ENCODE data around the gene DHX9. TPM values are rescaled to one million over a fixed set of nuclear protein-coding genes. Genes with fewer than 3 reads are reported as not detected.

Gene DHX9
- total RNA-seq, 8 experiments from 2014 or later = 116 to 327 (median 147) TPM

DNA sequence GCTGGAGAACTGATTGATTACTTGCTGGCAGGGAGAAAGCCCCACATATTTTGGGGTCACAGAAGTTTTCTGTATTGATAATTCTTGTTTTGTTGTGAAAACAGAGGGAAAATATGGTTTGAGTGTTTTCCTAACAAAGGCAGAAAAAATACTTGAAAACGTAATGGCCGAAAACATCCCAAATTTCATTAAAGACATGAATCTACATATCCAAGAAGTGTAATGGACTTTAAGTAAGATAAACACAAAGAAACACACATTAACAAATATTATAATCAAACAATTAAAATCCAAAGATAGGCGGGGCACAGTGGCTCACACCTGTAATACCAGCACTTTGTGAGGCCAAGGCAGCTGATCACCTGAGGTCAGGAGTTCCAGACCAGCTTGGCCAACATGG lies 74.3 kb downstream of the DHX9 start:
- in situ Hi-C loops (cut with MboI; ENCODE audit: low pct_unique_long_range_greater_than_20kb in 2 of 9, low sequenced_read_pairs in 9 of 9, unreplicated experiment in 9 of 9) = no loop called here
- Histone ChIP-seq H3K27ac (no peak overlapping the region), H3K4me3 (no peak overlapping the region), H3K4me1 (replicated peaks in 1 of 2) (no peaks in the 10 kb centered on the region)
- ATAC-seq (replicated peaks in 6 of 8) = no peak
- WGBS, 10 experiments = 81 to 100% (median 92%) methylated on average over 2 to 3 of the region's 3 CpGs; no CpG with 5 or more reads in 1 of the 10 experiments

DNA sequence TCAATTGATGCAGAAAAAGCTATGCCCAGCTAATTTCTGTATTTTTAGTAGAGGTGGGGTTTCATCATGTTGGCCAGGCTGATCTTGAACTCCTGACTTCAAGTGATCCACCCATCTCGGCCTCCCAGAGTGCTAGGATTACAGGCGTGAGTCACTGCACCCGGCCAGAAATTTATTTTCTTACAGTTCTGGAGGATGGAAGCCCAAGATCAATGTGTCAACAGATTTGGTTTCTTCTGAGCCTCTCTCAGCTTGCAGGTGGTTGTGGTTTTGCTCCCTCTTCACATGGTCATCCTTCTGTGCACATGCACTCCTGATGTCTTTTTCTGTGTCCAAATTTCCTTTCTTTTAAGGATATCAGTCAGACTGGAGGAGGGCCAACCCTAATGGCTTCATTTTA lies 78.2 kb downstream of the DHX9 start:
- Histone ChIP-seq H3K27ac (no peak overlapping the region), H3K4me3 (no peak overlapping the region), H3K4me1 (replicated peaks in 1 of 2) (no peaks in the 10 kb centered on the region)
- 20 to 100% (median 81%) methylated on average over 1 to 3 of the region's 3 CpGs; no CpG with 5 or more reads in 2 of the 10 experiments for WGBS, 10 experiments
- ATAC-seq (replicated peaks in 6 of 8) = peak in 2 of 8 experiments; percentile 52 to 54
- in situ Hi-C loops (cut with MboI; ENCODE audit: low pct_unique_long_range_greater_than_20kb in 2 of 9, low sequenced_read_pairs in 9 of 9, unreplicated experiment in 9 of 9) = no loop called here

DNA sequence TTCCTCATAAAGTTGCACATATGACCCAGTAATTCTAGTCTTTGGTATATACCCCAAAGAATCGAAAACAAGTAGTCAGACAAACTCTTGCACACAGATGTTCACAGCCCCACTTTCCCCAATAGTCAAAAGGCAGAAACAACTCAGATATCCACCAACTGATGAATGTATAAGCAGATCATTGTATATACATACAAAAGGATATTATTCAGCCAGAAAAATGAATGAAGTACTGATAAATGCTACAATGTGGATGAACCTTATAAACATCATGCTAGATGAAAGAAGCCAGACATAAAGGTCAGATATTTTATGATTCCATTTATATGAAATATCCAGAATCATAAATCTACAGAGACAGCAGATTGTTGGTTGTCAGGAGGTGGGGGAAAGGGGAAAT lies 86.5 kb downstream of the DHX9 start:
- ATAC-seq (replicated peaks in 6 of 8) = no peak
- WGBS, 10 experiments = 0 to 80% (median 56%) methylated on average over 1 of the region's 1 CpG; no CpG with 5 or more reads in 1 of the 10 experiments
- Histone ChIP-seq H3K4me3 (no peak overlapping the region), H3K27ac (no peak overlapping the region), H3K4me1 (replicated peaks in 1 of 2) (no peaks in the 10 kb centered on the region)
- in situ Hi-C loops (cut with MboI; ENCODE audit: low pct_unique_long_range_greater_than_20kb in 2 of 9, low sequenced_read_pairs in 9 of 9, unreplicated experiment in 9 of 9) = no loop called here

DNA sequence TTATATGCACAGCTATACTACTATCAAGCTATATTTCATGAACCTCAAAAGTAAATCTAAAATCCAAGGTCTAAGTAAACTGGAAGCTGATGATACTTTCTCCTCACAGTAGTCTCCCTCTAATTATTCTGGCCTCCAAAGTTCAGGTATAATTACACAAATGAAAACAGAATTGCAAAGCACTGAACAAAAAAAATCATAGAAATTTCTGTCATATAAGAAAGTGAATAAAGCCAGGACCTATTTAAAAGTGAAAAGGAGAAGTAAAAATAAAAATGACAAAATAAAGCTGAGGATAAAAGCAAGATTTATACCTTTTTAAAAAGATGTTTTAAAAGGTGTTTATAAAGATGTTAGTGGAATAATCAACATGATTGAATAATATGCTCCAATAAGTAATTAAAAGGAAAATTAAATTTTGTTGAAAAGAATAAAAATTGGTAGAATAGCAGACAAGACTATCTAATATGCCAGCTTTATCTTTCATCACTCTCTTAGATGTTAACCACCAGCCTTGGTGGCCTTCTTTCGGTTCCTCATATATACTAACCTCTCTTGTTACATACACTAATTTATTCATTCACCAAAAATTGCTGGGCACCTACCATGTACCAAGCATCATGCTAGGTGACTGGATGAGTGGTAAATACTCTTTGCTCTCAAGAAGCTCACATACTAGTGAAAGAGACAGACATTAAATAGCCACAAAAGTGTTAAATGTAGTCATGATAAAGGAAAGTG lies 88.7 kb downstream of the DHX9 start:
- H3K27ac ChIP-seq = no peak overlapping the region
- WGBS, 10 experiments = 50 to 100% (median 80%) methylated on average over 1 of the region's 1 CpG; no CpG with 5 or more reads in 3 of the 10 experiments
- no peaks in the 10 kb centered on the region for H3K4me1 ChIP-seq (replicated peaks in 1 of 2)
- no peak for ATAC-seq (replicated peaks in 6 of 8)
- in situ Hi-C loops (cut with MboI; ENCODE audit: low pct_unique_long_range_greater_than_20kb in 2 of 9, low sequenced_read_pairs in 9 of 9, unreplicated experiment in 9 of 9) = no loop called here
- H3K4me3 ChIP-seq = no peak overlapping the region

DNA sequence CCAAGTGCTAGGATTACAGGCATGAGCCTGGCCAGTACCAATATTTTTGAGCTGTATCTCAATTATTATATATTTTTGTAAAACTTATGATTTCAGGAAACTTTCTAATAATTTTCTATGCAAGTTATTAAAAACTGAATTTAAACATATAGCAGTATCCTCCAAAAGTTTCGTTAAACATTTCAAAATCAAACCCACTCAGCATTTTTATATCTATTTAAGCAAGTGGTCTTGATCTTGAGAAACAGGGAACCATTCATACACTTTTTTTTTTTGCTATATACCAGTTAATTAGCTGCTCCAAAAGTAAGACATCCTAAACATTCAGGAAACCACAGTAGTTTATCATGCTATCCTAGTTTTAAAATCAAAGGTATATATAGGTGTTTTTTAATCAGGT lies 91.8 kb downstream of the DHX9 start:
- 0 to 93% (median 43%) methylated on average over 1 of the region's 1 CpG for WGBS, 10 experiments
- in situ Hi-C loops (cut with MboI; ENCODE audit: low pct_unique_long_range_greater_than_20kb in 2 of 9, low sequenced_read_pairs in 9 of 9, unreplicated experiment in 9 of 9) = no loop called here
- Histone ChIP-seq H3K4me3 (no peak overlapping the region), H3K4me1 (replicated peaks in 1 of 2) (no peaks in the 10 kb centered on the region), H3K27ac (no peak overlapping the region)
- ATAC-seq (replicated peaks in 6 of 8) = no peak

DNA sequence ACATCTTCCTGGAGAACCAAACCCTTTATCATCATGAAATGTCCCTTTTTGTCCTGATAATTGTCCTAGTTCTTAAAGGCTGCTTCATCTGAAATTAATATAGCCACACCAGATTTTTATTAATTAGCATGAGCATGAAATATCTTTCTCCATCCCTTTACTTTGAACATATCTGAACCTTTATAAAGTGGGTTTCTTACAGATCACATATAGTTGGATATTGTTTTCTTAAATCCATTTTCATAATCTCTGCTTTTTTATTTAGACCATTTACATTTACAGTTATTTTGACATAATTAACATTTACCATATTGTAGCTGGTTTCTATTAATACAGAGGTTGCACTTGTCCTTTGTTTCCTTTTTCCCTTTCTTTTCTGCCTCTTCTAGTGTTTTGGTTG lies 96.6 kb downstream of the DHX9 start:
- Histone ChIP-seq H3K4me3 (no peak overlapping the region), H3K27ac (no peak overlapping the region), H3K4me1 (replicated peaks in 1 of 2) (no peaks in the 10 kb centered on the region)
- in situ Hi-C loops (cut with MboI; ENCODE audit: low pct_unique_long_range_greater_than_20kb in 2 of 9, low sequenced_read_pairs in 9 of 9, unreplicated experiment in 9 of 9) = no loop called here
- ATAC-seq (replicated peaks in 6 of 8) = no peak

Other genes with a start within 250 kb of the DHX9 start
- 10 to 100 TPM in 5 of 8 experiments, 1 to 10 TPM in 3; 2.1 to 48.1 (median 24.5) TPM for gene RGS16, start 235.0 kb upstream of the DHX9 start, total RNA-seq
- 10 to 100 TPM in 4 of 8 experiments, 1 to 10 TPM in 1, under 1 TPM in 3; 0.04 to 31.5 (median 9.7) TPM for gene RGS8, start 154.8 kb upstream of the DHX9 start, total RNA-seq
- gene NPL, start 49.6 kb upstream of the DHX9 start, total RNA-seq = 10 to 100 TPM in 1 of 8 experiments, 1 to 10 TPM in 7; 2.3 to 10.1 (median 4.0) TPM
- gene SHCBP1L, start 113.8 kb downstream of the DHX9 start, total RNA-seq = under 1 TPM in 1 of 8 experiments, not detected in 7; 0.47 TPM
- gene LAMC1, start 184.1 kb downstream of the DHX9 start, total RNA-seq = 100 to 1,000 TPM in 4 of 8 experiments, 10 to 100 TPM in 4; 20.1 to 363 (median 140) TPM

All from motor neuron (in vitro differentiated cells).